ENCODE measurements around the gene ZFYVE21.

ZFYVE21 gene

GRCh38 chr14:103698380-103699260 lies 17.0 kb upstream of the ZFYVE21 start:
- no peak for TF ChIP-seq EZH2phosphoT487 (IDR thresholded peaks at IDR 0.05; ENCODE audit: borderline replicate concordance, low read length)
- no peak for TF ChIP-seq CTCF (IDR thresholded peaks at IDR 0.05; ENCODE audit: low read depth, low read length, poor library complexity, severe bottlenecking)
- Histone ChIP-seq H3K9me2 (replicated peaks; ENCODE audit: control insufficient read depth, low read length) (no peaks in the 10 kb centered on the region), H3K27me3 (ENCODE audit: control insufficient read depth, low read length) (no peaks in the 10 kb centered on the region), H3K36me3 (ENCODE audit: control insufficient read depth, low read length) (peaks cover 87% of the 10 kb centered on the region), H3K4me3 (ENCODE audit: low read length) (peak overlapping the region; percentile 40), H3K27ac (ENCODE audit: low read depth, low read length) (peak overlapping the region; percentile 73), H3K9me3 (ENCODE audit: control insufficient read depth, insufficient read depth, low read length) (no peaks in the 10 kb centered on the region), H4K20me1 (ENCODE audit: control insufficient read depth, insufficient read depth, low read depth, low read length) (no peaks in the 10 kb centered on the region; the same call in 1 of the 2 replicates), H3K79me2 (ENCODE audit: control insufficient read depth, low read length) (peaks cover 53% of the 10 kb centered on the region), H3K4me1 (ENCODE audit: control insufficient read depth, low read length) (peaks cover 97% of the 10 kb centered on the region), H3K4me2 (ENCODE audit: low read length) (peak overlapping the region; percentile 69), H3F3A (ENCODE audit: control insufficient read depth, insufficient read depth) (peaks cover 22% of the 10 kb centered on the region)

GRCh38 chr14:103699261-103699661 lies 16.3 kb upstream of the ZFYVE21 start:
- peaks cover 92% of the 10 kb centered on the region for H3K4me1 ChIP-seq (ENCODE audit: control insufficient read depth, low read length)
- peaks cover 85% of the 10 kb centered on the region for H3K36me3 ChIP-seq (ENCODE audit: control insufficient read depth, low read length)
- peak overlapping the region; percentile 69 for H3K4me2 ChIP-seq (ENCODE audit: low read length)

GRCh38 chr14:103699901-103700752 lies 15.5 kb upstream of the ZFYVE21 start:
- H3K4me1 ChIP-seq (ENCODE audit: control insufficient read depth, low read length): peaks cover 84% of the 10 kb centered on the region

More at GRCh38 chr14:103699261-103699661, 16.3 kb upstream of the ZFYVE21 start:
- Histone ChIP-seq H3K27ac (ENCODE audit: low read depth, low read length) (peak overlapping the region; percentile 73), H3K9me3 (ENCODE audit: control insufficient read depth, insufficient read depth, low read length) (no peaks in the 10 kb centered on the region), H3K27me3 (ENCODE audit: control insufficient read depth, low read length) (no peaks in the 10 kb centered on the region), H3K79me2 (ENCODE audit: control insufficient read depth, low read length) (peaks cover 51% of the 10 kb centered on the region), H4K20me1 (ENCODE audit: control insufficient read depth, insufficient read depth, low read depth, low read length) (no peaks in the 10 kb centered on the region; the same call in 1 of the 2 replicates), H3K9me2 (replicated peaks; ENCODE audit: control insufficient read depth, low read length) (no peaks in the 10 kb centered on the region), H3F3A (ENCODE audit: control insufficient read depth, insufficient read depth) (peaks cover 22% of the 10 kb centered on the region), H3K4me3 (ENCODE audit: low read length) (peak overlapping the region; percentile 40)
- TF ChIP-seq EZH2phosphoT487 (IDR thresholded peaks at IDR 0.05; ENCODE audit: borderline replicate concordance, low read length): no peak
- TF ChIP-seq CTCF (IDR thresholded peaks at IDR 0.05; ENCODE audit: low read depth, low read length, poor library complexity, severe bottlenecking): no peak

More at GRCh38 chr14:103699901-103700752, 15.5 kb upstream of the ZFYVE21 start:
- H3K4me3 ChIP-seq (ENCODE audit: low read length): no peak overlapping the region; the same call in 1 of the 2 replicates
- H3K4me2 ChIP-seq (ENCODE audit: low read length): peak overlapping the region; percentile 69; the same call in 1 of the 2 replicates
- peaks cover 85% of the 10 kb centered on the region for H3K36me3 ChIP-seq (ENCODE audit: control insufficient read depth, low read length)
- peaks cover 22% of the 10 kb centered on the region for H3F3A ChIP-seq (ENCODE audit: control insufficient read depth, insufficient read depth)
- H3K9me3 ChIP-seq (ENCODE audit: control insufficient read depth, insufficient read depth, low read length): no peaks in the 10 kb centered on the region
- no peaks in the 10 kb centered on the region; the same call in 1 of the 2 replicates for H4K20me1 ChIP-seq (ENCODE audit: control insufficient read depth, insufficient read depth, low read depth, low read length)
- TF ChIP-seq CTCF (IDR thresholded peaks at IDR 0.05; ENCODE audit: low read depth, low read length, poor library complexity, severe bottlenecking): no peak
- no peak for TF ChIP-seq EZH2phosphoT487 (IDR thresholded peaks at IDR 0.05; ENCODE audit: borderline replicate concordance, low read length)
- H3K79me2 ChIP-seq (ENCODE audit: control insufficient read depth, low read length): peaks cover 51% of the 10 kb centered on the region
- peak overlapping the region; percentile 73 for H3K27ac ChIP-seq (ENCODE audit: low read depth, low read length)
- no peaks in the 10 kb centered on the region for H3K27me3 ChIP-seq (ENCODE audit: control insufficient read depth, low read length)
- H3K9me2 ChIP-seq (replicated peaks; ENCODE audit: control insufficient read depth, low read length): no peaks in the 10 kb centered on the region

Measured in DOHH2 (cell line).